NCI-H446 treated with DMSO at 0.1 percent for 48 hours (cell line): ENCODE measurements around the gene RHOD.

Experiments
- DNase-seq: peaks from one replicate; lab custom pipeline; 2025; lab: John Stamatoyannopoulos, UW

RHOD gene, protein sequence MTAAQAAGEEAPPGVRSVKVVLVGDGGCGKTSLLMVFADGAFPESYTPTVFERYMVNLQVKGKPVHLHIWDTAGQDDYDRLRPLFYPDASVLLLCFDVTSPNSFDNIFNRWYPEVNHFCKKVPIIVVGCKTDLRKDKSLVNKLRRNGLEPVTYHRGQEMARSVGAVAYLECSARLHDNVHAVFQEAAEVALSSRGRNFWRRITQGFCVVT

DNA sequence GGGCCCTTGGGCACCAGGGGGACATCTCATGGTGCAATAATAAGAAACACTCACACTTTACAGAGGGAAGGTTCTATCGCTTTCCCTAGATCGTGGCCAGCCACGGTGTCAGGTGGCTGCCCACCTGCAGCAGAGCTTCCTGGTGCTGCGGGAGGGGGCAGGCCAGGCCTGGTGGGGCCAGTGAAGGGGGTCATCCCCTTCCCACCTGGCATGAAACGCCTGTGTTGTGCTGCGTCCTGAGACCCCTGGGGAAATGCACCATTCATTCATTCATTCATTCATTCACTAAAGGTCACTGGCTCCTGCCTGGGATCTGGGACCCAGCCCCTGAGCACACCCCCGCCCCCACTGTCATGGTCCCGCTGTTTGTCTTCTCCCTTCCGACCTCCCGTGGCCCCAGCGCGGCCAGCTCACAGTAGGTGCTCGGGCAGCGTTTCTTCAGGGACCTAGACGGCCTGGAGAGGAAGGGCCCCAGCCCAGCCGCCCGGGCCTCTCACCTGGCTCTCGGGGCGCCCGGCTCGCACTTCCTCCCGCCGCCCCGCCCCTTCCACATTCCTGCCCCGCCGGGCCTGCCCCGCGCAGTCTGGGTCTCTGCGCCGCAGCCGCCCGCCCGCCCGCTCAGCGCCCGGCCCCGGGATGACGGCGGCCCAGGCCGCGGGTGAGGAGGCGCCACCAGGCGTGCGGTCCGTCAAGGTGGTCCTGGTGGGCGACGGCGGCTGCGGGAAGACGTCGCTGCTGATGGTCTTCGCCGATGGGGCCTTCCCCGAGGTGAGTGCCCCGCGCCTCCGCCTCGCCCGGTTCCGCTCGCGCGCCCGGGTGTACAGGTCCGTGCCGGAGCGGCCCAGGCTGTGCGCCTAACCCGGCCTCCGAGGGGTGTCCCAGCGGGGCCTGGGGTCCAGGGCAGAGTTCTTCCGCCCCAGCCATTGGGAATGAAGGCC lies at the start of gene RHOD:
Gene RHOD, plus strand, starts transcription at position 581 of the 938 bp plus-strand sequence. Its CDS starts 56 bp downstream, at position 637.
- DNase-seq, result no peak

DNA sequence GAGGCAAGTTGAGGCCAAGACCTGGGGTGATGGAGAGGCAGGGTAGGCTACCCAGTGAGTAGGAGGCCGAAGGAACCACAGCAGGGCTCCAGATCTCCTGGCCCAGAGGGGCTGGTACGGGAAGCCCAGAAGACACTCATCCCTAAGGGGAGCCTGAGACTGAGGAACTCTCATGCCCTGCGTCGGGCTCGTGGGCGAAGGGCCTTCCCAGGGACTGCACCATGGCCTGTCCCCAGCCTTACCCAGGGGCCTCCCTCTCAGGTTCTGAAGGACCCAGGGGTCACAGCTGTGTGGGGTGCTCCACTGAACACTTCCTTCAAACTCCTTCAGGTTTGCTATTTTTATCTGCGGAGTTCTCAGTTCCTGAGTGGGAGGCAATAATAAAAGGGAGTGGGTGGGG lies 49.5 kb upstream of the RHOD start:
- no peak for DNase-seq

DNA sequence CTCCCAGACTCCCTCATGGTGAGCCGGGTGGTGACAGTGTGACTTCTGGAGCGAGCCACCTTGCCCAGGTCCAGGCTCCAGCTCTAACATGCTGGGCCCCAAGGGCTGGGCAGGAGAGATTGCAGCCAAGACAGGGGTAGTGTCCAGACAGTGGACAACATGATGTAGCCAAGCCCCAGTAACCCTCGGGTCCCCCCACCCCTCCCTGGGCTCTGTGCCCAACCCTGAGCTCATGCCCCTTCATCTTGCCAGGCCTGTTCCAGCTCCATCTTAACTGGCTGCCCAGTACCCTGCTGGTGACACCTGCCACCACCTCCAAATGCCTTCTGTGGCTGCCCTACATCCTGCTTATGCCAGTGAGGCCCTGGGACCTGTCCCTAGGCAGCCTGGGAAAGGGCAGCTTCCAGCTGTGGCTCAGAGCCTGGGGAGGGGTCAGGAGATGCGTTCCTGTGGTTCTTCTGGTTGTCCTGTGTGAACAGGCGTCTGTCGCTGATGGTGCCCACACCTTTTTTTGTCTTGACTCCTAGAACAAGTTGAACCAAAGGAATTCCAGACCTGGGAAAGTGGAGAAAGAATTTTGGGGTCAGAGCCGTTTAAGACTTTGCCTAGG lies 46.2 kb upstream of the RHOD start:
- DNase-seq, result no peak

DNA sequence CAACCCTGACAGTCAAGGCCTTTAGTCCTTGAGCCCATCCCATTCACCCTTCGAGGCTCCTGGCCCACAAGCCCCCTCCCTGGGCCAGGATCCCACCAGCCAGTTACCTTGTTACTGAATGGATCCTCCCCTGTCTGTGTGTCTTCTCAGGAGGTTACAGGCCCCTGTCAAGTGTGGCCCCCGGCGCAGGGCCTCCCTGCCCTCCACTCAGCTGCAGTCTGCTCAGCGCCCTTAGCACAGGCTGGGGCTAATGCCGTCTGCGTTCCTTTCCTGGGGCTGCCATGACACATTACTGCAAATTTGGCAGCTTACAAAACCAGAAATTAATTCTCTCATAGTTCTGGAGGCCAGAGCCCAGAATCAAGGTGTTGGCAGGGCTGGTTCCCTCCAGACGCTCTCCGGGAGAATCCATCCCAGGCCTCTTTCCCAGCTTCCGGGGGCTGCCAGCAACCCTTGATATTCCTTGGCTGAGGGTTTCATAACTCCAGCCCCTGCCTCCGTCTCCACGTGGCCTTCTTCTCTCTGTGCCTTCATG lies 43.1 kb upstream of the RHOD start:
- DNase-seq, result no peak

DNA sequence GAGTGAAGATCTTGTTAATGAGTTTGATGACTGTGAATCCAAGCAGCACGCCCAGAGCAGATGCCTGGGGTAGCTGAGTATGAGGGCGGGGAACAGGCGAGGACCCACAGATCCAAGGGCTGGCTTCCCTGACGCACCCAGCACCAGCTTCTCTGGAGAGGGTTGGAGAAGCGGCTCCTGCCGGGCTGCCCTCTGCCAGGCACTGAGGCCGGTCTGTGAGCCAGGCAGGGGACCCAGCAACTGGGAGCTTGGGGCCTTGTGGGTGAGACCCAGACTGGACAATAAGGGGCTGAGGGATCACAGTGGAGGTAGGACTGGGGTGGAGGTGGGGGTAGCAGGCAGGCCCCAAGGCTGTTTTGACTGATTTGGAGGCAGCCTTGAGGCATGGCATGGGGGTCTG lies 42.3 kb upstream of the RHOD start:
- no peak for DNase-seq

DNA sequence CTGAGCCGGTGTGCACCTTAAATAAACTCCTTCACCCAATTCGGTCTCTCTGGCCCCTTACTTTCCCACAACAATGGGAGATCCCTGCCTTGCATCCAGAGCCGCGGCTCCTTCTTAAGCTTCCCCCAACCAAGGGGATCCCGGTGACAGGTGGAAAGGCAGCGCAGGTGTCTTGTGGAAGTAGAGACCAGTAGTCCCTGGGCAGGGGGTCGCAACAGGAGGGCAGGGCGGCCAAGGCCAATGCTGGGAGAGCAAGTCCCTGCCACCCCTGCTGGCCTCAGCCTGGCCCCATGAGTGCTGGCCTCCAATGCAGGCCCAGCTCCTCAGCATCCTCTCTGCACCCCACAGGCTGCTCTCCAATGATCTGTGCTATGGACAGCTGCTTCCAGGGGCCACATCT lies 41.6 kb upstream of the RHOD start:
- DNase-seq, result no peak

DNA sequence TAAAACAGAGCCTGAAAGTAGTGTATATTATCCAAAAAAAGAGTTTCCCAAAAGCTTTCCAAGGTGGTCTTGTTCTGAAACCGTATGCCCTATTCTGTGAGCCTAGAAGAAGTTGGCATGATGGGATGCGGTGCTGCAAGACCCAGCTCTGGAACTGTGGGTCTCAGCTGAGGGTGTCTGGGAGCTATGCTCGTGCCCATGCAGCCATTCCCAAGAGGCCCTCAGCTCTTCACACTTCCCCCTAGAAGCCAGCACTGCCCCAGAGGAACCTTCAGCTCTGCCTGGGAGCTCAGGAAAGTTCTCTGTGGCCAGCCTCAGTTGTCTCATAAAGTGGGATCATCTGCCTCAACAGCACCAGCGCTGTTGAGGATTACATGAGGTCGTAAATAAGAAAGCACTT lies 40.1 kb upstream of the RHOD start:
- no peak for DNase-seq

DNA sequence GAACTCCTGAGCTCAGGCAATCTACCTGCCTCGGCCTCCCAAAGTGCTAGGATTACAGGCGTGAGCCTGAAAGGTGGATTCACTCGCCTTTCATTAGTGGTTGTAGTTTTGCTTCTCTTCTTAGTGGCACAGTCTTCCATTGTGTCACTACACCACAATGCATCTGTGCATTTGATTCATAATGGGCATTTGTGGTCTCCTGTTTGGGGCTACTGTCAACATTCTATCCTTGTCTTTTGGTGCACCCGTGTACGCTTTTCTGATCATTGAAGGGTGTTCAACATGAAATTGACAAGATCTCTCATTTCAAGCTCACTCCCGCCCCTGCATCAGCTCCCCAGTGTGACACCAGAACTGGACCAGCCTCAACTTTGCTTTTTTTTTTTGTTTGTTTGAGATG lies 35.7 kb upstream of the RHOD start:
- DNase-seq, result no peak

DNA sequence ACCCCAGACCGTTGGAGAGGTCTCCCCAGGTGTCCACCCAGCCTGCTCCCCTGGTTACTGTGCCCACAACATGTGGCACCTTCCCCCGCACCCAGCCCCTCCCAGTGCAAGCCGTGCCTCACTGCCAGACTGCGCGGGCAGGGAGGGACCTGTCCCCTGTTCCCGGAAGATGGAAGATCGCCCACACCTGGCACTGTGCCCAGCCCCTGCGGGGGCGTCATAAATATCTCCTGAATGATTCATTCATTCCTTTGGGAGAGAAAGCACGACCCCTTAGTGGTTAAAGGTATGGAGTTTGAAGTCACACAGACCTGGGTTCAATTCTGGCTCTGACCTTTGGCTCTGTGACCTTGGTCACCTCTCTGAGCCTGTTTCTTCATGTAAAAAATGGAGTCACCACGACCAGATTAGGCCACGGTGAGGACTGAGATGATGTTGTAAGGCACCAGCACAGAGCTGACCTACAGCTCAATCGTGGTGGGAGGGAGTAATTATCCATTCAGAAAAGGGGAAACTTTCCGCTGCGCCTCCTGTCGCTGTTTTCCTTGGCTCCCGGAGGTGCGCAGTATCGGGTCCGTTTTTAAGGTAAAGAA lies 34.2 kb upstream of the RHOD start:
- DNase-seq, result no peak

DNA sequence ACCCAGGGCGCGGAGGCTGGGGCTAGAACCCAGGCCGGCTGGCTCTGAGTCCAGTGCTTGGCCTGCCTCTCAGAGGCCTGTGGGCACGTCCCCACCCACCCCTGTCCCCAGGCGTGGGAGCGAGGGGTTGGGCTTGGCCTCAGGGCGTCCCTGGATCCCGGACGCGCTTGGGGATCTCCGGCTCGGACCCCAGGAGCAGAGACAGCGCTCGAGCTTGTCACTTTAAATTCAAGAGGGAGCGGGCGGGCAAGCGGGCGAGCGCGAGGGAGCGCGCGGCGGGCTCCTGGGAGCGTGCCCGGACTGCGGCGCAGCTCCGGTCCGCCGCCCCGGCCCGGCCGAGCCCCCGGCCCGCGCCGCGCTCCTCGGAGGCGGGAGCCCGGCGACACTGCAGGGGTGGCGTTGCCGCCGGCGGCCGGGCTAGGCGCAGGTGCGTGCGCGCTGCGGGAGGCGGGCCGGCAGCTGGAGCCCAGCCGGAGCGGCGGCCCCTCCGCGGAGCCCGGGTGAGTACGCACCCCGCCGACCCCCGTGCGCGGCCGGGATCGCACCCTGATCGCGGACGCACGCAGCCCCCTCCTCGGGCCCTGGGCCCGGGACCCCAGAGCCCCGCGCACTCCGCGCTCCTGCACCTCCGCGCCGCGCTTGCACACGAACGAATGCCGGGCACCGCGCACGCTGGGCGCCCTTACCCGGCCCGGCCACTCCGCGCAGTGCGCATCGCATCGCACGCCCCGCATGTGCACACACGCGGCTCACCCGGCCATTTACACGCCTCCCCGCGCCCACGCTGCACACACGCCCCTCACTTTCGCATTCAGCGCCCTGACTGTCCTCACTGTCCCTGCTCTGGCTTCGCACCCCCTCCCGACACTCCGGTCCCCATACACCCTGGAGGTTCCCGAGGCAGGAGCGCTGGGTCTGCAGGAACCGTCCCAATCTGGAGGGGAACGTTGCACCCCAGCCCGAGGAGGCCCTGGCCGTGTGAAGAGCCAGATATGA lies 33.4 kb upstream of the RHOD start, which contains the start of gene SYT12:
Gene SYT12, plus strand, starts transcription at position 174 of the 996 bp plus-strand sequence. CDS start 7,011 bp downstream, outside the sequence.
- no peak for DNase-seq

DNA sequence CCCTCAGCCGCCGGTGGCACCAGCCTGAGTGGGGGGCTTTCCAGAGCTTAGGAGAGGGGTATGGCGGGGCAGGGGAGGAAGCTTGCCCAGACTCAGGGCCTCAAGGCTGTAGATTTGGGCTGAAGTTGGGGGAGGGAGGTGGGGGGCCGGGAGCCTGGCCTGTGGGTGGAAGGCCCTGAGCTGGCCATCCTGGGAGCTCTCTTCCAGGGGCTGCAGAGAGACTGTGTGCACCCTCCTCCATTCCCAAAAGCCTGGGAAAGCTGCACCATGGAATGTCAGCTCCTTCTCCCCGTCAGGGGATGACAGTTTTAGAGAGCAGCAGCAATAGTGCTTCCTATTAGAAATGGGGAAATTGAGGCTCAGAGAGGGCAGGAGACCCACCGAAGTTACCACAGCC lies 32.7 kb upstream of the RHOD start:
- no peak for DNase-seq

DNA sequence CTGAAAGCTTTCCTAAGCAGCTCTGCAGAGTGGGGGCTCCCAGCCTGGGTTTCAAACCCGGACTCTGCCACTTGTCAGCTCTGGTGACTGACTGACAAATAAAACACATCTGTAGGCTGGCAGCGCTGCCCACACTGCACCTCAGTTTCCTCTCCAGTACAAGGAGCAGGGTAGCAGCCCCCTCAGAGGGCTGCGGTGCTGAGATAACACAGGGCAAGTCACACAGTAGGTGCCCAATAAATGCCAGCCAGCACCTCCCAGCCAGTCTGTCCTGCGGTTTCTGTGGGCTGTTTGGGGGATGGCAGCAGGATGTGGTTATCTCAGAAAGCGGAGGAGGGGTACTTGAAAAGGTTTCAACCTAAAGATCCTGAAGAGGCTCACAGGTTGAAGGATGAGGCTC lies 32.2 kb upstream of the RHOD start:
- DNase-seq, result no peak

DNA sequence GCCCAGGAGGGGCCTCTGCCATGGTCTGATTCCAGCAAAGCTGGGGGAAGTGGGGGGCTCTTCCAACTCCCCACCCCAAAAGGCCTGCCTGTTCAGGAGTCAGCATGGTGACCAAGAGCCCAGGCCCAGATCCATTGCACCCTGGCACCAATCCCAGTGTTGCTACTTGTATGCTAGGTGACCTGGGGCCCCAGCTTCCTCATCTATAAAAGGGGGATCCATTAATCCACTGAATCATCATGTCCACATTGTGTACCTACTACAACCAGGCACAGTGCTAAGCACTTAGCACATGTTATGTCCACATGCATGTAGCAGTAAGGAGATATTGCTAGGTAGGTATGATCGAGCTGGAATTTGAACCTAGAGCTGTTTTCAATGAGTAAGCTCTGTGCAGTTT lies 31.7 kb upstream of the RHOD start:
- no peak for DNase-seq

DNA sequence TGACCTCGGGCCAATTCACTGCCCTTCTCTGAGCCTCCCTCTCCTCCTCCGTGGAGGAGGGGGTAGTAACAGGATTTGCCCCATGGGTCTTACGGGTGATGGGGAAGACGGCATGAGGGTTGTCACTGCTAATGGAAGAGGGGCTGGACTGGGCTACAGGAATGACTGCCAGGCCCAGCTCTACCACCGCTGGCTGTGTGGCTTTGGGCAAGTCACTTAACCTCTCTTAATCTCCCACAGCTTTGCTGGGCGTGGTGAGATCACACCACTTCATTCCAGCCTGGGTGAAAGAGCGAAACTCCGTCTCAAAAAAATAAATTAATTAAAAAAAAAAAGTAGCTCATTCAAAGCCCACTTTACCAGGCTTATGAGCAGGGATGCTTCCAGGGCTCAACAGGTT lies 30.9 kb upstream of the RHOD start:
- DNase-seq, result no peak

DNA sequence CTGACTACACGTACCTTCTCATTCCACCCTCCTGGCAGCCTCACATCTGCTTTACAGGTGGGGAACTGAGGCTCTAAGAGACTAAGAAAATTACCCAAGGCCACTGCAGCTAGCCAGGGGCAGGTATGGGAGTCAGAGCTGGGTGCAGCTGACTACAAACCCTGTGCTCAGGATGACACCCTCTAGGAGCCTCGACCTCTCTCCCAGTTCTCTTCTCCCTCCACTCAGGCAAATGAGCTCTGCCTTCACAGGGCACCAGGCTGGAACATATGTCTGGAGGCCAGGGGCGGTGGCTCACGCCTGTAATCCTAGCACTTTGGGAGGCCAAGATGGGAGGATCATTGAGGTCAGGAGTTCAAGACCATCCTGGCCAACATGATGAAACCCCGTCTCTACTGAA lies 29.7 kb upstream of the RHOD start:
- DNase-seq, result no peak

DNA sequence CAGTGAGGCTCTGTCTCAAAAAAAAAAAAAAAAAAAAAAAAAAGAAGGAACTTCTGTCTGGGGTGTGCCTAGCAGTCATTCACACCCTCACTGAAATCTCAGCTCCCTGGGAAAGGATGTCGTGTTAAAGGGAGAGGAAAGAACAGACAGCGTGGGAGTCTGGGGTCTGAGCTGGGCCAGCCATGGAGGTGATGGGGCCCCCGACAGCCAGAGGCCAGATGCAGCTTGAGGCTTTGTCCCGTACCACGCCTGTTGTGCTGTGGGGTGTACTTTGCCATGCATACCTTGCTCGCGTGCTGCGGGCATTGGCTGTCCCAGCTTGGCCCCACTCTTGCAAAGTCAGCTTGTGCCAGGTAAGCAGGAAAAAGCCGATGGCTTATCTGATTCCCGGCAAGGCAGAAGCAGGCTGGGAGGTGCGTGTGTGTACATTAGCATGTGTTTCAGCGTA lies 29.1 kb upstream of the RHOD start:
- DNase-seq, result no peak

DNA sequence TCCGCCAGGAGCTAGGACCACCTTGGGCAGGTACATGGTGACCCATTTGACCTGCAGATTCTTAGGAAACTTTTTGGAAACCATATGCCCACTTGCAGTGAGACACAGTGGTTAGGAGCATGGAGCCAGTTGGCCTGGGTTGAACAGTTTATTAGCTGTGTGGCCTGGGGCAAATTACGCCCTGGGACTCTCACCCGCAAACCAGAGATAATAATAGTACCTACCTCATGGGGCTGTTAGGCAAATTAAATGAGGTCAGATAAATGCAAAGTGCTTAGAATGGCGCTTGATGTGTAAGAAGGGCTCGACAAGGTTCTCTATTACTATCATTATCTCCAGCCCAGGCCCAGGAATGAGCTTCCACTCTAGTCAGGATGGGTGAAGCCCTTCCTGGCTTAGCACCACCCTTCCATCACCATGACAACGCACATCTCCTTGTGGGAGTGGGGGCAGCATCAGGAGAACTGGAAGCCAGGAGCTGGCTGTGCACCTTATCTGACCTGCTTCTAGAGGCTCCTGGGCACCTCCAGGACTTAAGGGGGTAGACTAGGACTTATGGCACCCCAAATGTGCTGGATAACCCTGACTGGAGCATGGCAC lies 28.6 kb upstream of the RHOD start:
- no peak for DNase-seq

DNA sequence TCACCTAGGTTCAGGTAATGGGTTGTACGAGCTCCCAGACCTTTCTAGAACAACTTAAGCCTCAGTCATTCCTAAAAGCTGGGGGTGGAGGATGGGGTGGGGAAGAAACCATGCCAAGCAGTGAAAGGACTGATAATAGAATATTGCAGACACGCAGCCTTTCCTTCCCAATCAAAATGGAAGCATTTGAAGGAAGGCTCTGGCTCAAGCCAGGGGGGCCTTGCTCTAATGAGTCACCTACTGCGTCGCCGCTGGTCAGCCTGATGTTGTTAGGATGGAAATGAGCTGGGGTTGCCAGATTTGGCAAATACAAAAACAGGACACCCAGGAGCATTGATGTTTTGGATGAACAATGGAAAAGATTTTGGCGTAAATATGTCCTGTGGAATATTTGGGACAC lies 27.5 kb upstream of the RHOD start:
- DNase-seq, result no peak

DNA sequence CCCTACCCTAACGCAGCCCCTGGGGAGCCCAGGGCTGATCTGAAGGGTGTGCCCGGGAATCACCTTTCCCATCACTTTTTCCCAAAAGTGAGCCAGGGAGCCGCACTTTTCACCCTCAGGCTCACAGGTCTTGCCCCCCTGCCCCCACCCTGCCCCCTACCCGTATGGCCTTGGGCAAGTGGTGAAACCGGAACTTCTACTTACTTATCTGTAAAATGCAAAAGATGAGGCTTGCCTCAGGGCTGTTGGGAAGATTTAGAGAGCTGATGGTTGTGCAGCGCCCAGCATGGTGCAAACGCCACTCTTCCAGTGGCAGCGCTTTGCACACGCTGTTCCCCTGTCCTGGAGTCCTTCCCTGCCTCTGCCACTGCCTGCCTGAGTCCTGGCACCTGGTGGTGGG lies 25.7 kb upstream of the RHOD start:
- no peak for DNase-seq

DNA sequence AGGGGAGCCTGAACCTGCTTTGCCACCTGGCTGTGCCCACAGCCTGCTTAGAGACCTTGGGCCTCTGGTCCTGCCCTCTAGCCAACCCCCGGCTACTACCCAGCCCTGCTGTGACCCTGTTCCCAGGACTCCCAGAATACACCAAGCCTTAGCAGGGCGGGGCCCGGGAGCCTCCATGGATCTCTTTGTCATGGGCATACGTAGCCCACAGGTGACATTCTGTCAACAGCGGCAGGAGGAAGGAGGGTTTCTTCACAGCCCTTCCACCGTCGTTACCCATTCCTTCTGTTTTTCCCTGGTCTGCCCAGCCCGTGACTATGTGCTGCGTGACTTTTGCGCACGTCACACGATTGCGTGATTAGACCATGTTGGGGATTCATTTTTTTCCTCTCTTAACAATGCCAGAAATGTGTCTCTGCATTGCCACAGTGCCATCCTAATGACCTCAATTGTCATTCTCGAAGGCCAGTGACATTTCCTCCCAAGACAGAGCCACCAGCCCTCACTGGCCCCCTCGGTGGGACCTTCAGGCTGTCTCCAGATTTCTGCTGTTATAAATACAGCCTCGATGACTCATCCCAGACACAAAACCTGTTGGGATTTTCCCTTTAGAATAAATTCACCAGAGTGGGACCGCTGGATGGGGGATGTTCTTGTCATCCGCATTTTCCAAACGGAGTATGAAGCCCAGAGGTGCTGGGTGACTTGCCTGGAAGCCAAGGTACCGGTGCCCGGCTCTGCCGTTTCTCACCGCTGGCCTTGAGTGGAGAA lies 24.7 kb upstream of the RHOD start:
- no peak for DNase-seq
